Transverse colon (tissue), 4 donors: ENCODE measurements around the gene PTCD3. TPM values are rescaled to one million over a fixed set of nuclear protein-coding genes. Genes with fewer than 3 reads are reported as not detected.

Experiments
- DNase-seq: peaks from one replicate; pipeline ENCODE4 v3.0.0-alpha.2; 2019
- H3K27ac ChIP-seq, 4 donors: fragments of 200-600 bp; sonication (generic); 2 replicates each; pipeline ENCODE4 v1.5.1; 2016 to 2018; ENCODE audit warnings: inconsistent platforms in 4 of 4
- H3K27me3 ChIP-seq: fragments of 200-600 bp; sonication (generic); 2 replicates; pipeline ENCODE4 v1.5.1; 2017; ENCODE audit warnings: inconsistent platforms
- H3K36me3 ChIP-seq, 4 donors: fragments of 200-600 bp; sonication (generic); 2 replicates each; pipeline ENCODE4 v1.5.1; 2017 to 2019; ENCODE audit warnings: inconsistent platforms in 4 of 4
- H3K4me1 ChIP-seq, 4 donors: fragments of 200-600 bp; sonication (generic); 2 replicates each; pipeline ENCODE4 v1.5.1; 2017 to 2020; ENCODE audit warnings: inconsistent platforms in 4 of 4
- H3K4me3 ChIP-seq, 4 donors: fragments of 200-600 bp; sonication (generic); 1 replicate in 1 of 4; 2 replicates in 3 of 4; pipeline versions ENCODE4 v1.5.1 to v1.6.1; 2017 to 2019; ENCODE audit warnings: inconsistent platforms in 4 of 4
- H3K9me3 ChIP-seq, 2 donors: fragments of 200-600 bp; sonication (generic); 2 replicates each; pipeline ENCODE4 v1.5.1; 2017 to 2019; ENCODE audit warnings: inconsistent platforms in 2 of 2
- EP300 ChIP-seq: sonication (generic); formaldehyde crosslinking; IDR thresholded peaks from one replicate; pipeline ENCODE4 v1.6.1; 2017; ENCODE audit warnings: antibody characterized with exemption, low read depth
- POLR2A ChIP-seq: fragments of 450-650 bp; IDR thresholded peaks from one replicate; pipeline ENCODE4 v1.6.1; 2016; ENCODE audit warnings: antibody characterized with exemption, mild to moderate bottlenecking, moderate library complexity
- POLR2AphosphoS5 ChIP-seq, 3 donors: sonication (generic); formaldehyde crosslinking; IDR thresholded peaks; one replicate each; pipeline ENCODE4 v1.6.1; 2016; ENCODE audit warnings: antibody characterized with exemption in 3 of 3
- WGBS, 2 donors: methylation state at CpG; one replicate each; pipeline ENCODE4 v1.1.5; 2018; ENCODE audit warnings: low coverage in 1 of 2; 5-methylcytosine and 5-hydroxymethylcytosine counted together
- in situ Hi-C, 4 donors: fragments of 200-750 bp; cut with MboI; loops; one replicate each; pipeline versions ENCODE4 v1.15.0 to v1.15.1; 2017; ENCODE audit warnings: low sequenced_read_pairs in 3 of 4, low pct_ligation_motif_present in 1 of 4, low pct_unique_long_range_greater_than_20kb in 1 of 4
- intact Hi-C: fragments of 100-400 bp; cut with DNase I; formaldehyde crosslinking; loops from one replicate; pipeline ENCODE4 v1.15.1; 2023; ENCODE audit warnings: low total_unique reads
- total RNA-seq, 4 donors: library from RNA; depleted of rRNA; stranded (reverse); fragments of >200 nt; gene quantifications; one replicate each; pipeline ENCODE4 v1.1.0, GENCODE V29; 2016
- TF ChIP-seq, protein P1 (sequence below), 5 experiments: fragments of 200-600 bp in 3 of 5; fragments of 450-650 bp in 2 of 5; sonication (generic) in 3 of 5; IDR thresholded peaks; 1 replicate in 2 of 5; 2 replicates in 3 of 5; pipeline ENCODE4 v1.5.1; 2016 to 2017; ENCODE audit warnings: antibody characterized with exemption in 5 of 5, inconsistent platforms in 3 of 5, mild to moderate bottlenecking in 2 of 5, moderate library complexity in 1 of 5

Gene PTCD3
- total RNA-seq, 4 donors from 2014 or later = 67.7 to 189 (median 83.0) TPM

DNA sequence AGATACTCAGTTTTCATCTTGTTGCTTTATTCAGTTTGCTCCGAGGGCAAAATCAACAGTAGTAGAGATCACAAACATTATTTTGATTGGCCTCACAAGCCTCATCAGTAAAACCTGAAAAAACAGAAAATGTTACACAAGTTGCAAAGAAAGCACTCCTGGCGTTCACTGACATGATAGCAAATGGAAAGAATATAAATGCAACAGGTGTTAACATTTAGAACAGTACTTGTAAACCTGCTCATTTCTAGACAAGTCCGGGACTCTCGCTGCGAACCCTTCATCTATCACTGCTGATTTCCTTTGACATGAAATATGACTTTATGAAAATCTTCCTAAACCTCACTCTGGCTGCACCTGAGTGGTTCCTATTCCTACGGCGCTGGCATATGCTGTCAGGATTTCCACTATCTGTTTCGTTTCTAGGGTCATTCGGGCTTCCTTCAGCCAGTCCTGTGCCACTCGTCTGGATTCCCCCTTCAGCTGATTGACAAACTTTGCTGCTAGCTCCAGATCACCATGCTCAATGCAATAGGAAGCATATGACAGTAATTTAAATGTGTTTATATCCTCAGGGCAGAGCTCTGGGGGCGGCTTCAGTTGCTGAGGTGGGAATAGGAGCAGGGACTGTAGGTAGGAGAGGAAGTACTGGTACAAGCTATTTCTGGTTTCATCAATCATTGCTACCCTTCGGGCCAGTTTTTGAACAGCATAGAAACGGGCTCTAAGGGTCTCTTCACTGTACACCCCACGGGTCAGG lies 38.1 kb downstream of the PTCD3 start:
- intact Hi-C loops = no loop called here
- Histone ChIP-seq H3K27ac (no peak overlapping the region), H3K36me3 (peaks cover 0 to 59% (median 24%) of the 10 kb centered on the region in 4 donors), H3K27me3 (no peaks in the 10 kb centered on the region), H3K9me3 (no peaks in the 10 kb centered on the region), H3K4me3 (no peak overlapping the region), H3K4me1 (no peaks in the 10 kb centered on the region)
- 88% methylated on average over 9 to 14 of the region's 14 CpGs for WGBS, 2 donors
- no peak for DNase-seq
- in situ Hi-C loops = no loop called here
- TF ChIP-seq, protein P1, sequence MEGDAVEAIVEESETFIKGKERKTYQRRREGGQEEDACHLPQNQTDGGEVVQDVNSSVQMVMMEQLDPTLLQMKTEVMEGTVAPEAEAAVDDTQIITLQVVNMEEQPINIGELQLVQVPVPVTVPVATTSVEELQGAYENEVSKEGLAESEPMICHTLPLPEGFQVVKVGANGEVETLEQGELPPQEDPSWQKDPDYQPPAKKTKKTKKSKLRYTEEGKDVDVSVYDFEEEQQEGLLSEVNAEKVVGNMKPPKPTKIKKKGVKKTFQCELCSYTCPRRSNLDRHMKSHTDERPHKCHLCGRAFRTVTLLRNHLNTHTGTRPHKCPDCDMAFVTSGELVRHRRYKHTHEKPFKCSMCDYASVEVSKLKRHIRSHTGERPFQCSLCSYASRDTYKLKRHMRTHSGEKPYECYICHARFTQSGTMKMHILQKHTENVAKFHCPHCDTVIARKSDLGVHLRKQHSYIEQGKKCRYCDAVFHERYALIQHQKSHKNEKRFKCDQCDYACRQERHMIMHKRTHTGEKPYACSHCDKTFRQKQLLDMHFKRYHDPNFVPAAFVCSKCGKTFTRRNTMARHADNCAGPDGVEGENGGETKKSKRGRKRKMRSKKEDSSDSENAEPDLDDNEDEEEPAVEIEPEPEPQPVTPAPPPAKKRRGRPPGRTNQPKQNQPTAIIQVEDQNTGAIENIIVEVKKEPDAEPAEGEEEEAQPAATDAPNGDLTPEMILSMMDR (IDR thresholded peaks at IDR 0.05) = no peak
- TF ChIP-seq POLR2AphosphoS5 (IDR thresholded peaks at IDR 0.05) (no peak), POLR2A (no peak), EP300 (no peak)

DNA sequence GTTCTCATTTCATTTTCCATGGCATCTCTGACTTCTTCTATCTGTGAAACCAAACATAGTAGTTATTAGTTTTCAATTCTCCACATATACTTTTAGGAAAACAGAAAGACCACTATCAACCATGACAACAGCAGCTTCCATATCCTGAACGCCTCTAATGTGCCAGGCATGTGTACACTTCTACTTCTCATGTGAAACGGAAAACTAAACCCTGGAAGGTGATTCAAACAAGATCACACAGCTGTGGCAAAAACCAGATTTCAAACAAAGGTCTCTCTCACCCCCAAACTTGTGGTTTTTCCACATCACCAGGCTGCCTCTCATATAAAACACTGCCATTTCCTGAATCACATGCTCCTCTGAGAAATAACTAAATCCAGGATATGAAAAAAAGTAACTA lies 41.8 kb downstream of the PTCD3 start:
- in situ Hi-C loops = no loop called here
- WGBS, 2 donors = 84% methylated on average over 2 of the region's 2 CpGs; no CpG with 5 or more reads in 1 of the 2 donors
- H3K9me3 ChIP-seq = no peaks in the 10 kb centered on the region
- TF ChIP-seq POLR2AphosphoS5 (IDR thresholded peaks at IDR 0.05) = no peak
- TF ChIP-seq EP300 = no peak
- TF ChIP-seq POLR2A = no peak
- TF ChIP-seq, protein P1 (IDR thresholded peaks at IDR 0.05) = no peak
- no peak for DNase-seq
- no peaks in the 10 kb centered on the region for H3K4me1 ChIP-seq
- no peak overlapping the region for H3K27ac ChIP-seq
- H3K36me3 ChIP-seq = peaks cover 0 to 70% (median 34%) of the 10 kb centered on the region in 4 donors
- intact Hi-C loops = no loop called here
- H3K4me3 ChIP-seq = no peak overlapping the region
- no peaks in the 10 kb centered on the region for H3K27me3 ChIP-seq

DNA sequence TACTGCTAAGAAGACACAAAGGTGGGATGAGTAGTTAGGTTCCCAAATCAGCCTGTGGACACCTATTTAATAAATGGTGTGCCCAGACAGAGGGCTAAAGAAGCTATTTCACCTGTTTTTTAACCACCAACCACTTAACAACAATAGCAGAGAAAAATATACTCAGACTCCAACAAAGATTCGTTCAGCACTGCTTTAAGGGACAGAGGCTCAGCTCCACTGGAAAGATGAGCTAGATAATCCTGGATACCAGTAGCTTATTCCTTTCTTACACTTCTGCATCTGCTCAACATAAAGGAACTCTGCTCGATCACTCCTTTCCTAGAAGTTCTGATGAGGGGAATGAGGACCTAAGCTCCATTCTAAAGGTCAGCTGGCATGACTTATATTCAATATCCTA lies 44.5 kb downstream of the PTCD3 start:
- in situ Hi-C loops (no loop called here), intact Hi-C loops (no loop called here)
- Histone ChIP-seq H3K27ac (no peak overlapping the region), H3K9me3 (no peaks in the 10 kb centered on the region), H3K4me3 (no peak overlapping the region), H3K27me3 (no peaks in the 10 kb centered on the region), H3K4me1 (no peaks in the 10 kb centered on the region), H3K36me3 (peaks cover 0 to 59% (median 26%) of the 10 kb centered on the region in 4 donors)
- DNase-seq = no peak
- 94% methylated on average over 2 of the region's 2 CpGs for WGBS, 2 donors
- TF ChIP-seq, protein P1 (IDR thresholded peaks at IDR 0.05) = no peak
- TF ChIP-seq EP300 = no peak
- TF ChIP-seq POLR2AphosphoS5 (IDR thresholded peaks at IDR 0.05) = no peak
- TF ChIP-seq POLR2A = no peak

DNA sequence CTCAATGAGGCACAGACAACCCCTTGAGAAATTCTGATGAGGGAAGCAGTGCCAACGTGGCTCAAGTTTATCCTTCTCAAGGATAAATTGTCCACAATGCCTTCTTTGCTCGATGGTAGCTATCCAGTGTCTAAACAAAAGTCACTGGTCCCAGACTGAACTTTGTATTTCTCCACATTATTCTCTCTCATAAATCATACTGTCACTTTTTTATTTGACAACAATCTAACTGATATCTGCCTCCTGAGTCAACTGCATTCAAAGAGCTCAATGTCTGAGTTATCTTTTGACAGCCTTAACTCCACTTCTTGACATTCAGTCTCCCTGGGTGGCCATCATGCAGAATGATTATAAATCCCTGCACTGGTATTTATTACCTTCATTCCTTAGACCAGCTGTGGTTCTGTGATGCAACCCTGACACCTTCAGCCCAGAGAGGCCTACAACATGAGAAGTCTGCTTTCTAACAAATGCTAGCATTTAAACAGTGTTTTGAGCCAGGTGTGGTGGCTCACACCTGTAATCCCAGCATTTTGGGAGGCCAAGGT lies 51.0 kb downstream of the PTCD3 start:
- Histone ChIP-seq H3K36me3 (peaks cover 0 to 52% (median 20%) of the 10 kb centered on the region in 4 donors), H3K27ac (no peak overlapping the region), H3K9me3 (no peaks in the 10 kb centered on the region), H3K4me3 (no peak overlapping the region), H3K4me1 (no peaks in the 10 kb centered on the region), H3K27me3 (no peaks in the 10 kb centered on the region)
- no peak for DNase-seq
- intact Hi-C loops (no loop called here), in situ Hi-C loops (no loop called here)
- TF ChIP-seq, protein P1 (IDR thresholded peaks at IDR 0.05) = no peak
- no peak for TF ChIP-seq EP300
- no peak for TF ChIP-seq POLR2AphosphoS5 (IDR thresholded peaks at IDR 0.05)
- TF ChIP-seq POLR2A = no peak
- 50 to 67% methylated on average over 2 of the region's 2 CpGs for WGBS, 2 donors
